Esophagus squamous epithelium (tissue), 4 donors: Measurements from ENCODE around the gene GNPDA1.

Source experiments
- CTCF ChIP-seq, 6 experiments: fragments of 450-650 bp in 4 of 6; fragments of 200-600 bp in 2 of 6; sonication (generic) in 2 of 6; IDR thresholded peaks; one replicate each; pipeline ENCODE4 v1.5.1; 2016 to 2019; ENCODE audit warnings: antibody characterized with exemption in 6 of 6, mild to moderate bottlenecking in 4 of 6, moderate library complexity in 4 of 6
- POLR2A ChIP-seq, 4 donors: fragments of 450-650 bp; IDR thresholded peaks; one replicate each; pipeline ENCODE4 v1.6.1; 2017; ENCODE audit warnings: antibody characterized with exemption in 4 of 4, mild to moderate bottlenecking in 4 of 4, moderate library complexity in 3 of 4

GRCh38 chr5:142000173-142000572, 12.7 kb downstream of the GNPDA1 start:
- TF ChIP-seq POLR2A (IDR thresholded peaks at IDR 0.05) (no peak), CTCF (IDR thresholded peaks at IDR 0.05) (no peak)
